H9 (cell line): Measurements from ENCODE around the gene NPC1. TPM values are rescaled to one million over a fixed set of nuclear protein-coding genes. Genes with fewer than 3 reads are reported as not detected.
A peak's percentile ranks its signal among the peaks of the same experiment; 100 is the strongest.

ENCODE experiments used
- DNase-seq: peaks from one replicate; pipeline ENCODE4 v3.0.0-alpha.2; 2017
- H2AFZ ChIP-seq: one replicate; pipeline ENCODE4 v1.6.1; 2013; ENCODE audit warnings: mild to moderate bottlenecking, low read length, control low read depth, moderate library complexity
- H2AK5ac ChIP-seq: 2 replicates; pipeline ENCODE4 v1.6.1; 2013; ENCODE audit warnings: low read length, control low read depth, mixed read lengths; ENCODE audit not compliant: insufficient read length
- H2BK120ac ChIP-seq: one replicate; pipeline ENCODE4 v1.6.1; 2013; ENCODE audit warnings: low read depth, mild to moderate bottlenecking, low read length, control low read depth, inconsistent platforms; ENCODE audit not compliant: poor library complexity, severe bottlenecking
- H2BK12ac ChIP-seq: 2 replicates; pipeline ENCODE4 v1.6.1; 2013; ENCODE audit warnings: low read length, control low read depth, mixed read lengths, low read depth; ENCODE audit not compliant: insufficient read length
- H2BK15ac ChIP-seq: 2 replicates; pipeline ENCODE4 v1.6.1; 2013; ENCODE audit warnings: low read depth, low read length, control low read depth
- H2BK20ac ChIP-seq: one replicate; pipeline ENCODE4 v1.6.1; 2013; ENCODE audit warnings: low read depth, mild to moderate bottlenecking, low read length, control low read depth, inconsistent platforms; ENCODE audit not compliant: poor library complexity, severe bottlenecking
- H2BK5ac ChIP-seq: 2 replicates; pipeline ENCODE4 v1.6.1; 2013; ENCODE audit warnings: low read length, control low read depth, mixed read lengths; ENCODE audit not compliant: insufficient read length
- H3K14ac ChIP-seq: 2 replicates; pipeline ENCODE4 v1.6.1; 2013; ENCODE audit warnings: low read length, control low read depth; ENCODE audit not compliant: insufficient read depth
- H3K18ac ChIP-seq: 2 replicates; pipeline ENCODE4 v1.6.1; 2013; ENCODE audit warnings: low read depth, mild to moderate bottlenecking, mixed read lengths, low read length, control low read depth; ENCODE audit not compliant: insufficient read length
- H3K23ac ChIP-seq: 2 replicates; pipeline ENCODE4 v1.6.1; 2013; ENCODE audit warnings: low read length, control low read depth, mixed read lengths, low read depth; ENCODE audit not compliant: insufficient read length
- H3K23me2 ChIP-seq: 2 replicates; pipeline ENCODE4 v1.6.1; 2013; ENCODE audit warnings: low read depth, mild to moderate bottlenecking, mixed read lengths, low read length, control low read depth; ENCODE audit not compliant: insufficient read length, poor library complexity, severe bottlenecking
- H3K27ac ChIP-seq: 2 replicates; pipeline ENCODE4 v1.5.1; 2013; ENCODE audit warnings: low read length, control low read depth, mixed read lengths, low read depth; ENCODE audit not compliant: insufficient read length
- H3K27me3 ChIP-seq: 2 replicates; pipeline ENCODE4 v1.6.1; 2013; ENCODE audit warnings: low read length, control low read depth, inconsistent platforms; ENCODE audit not compliant: insufficient read depth
- H3K4ac ChIP-seq: 2 replicates; pipeline ENCODE4 v1.6.1; 2013; ENCODE audit warnings: low read depth, mild to moderate bottlenecking, control low read depth, inconsistent platforms, low read length, moderate library complexity
- H3K4me1 ChIP-seq: 2 replicates; pipeline ENCODE4 v1.6.1; 2013; ENCODE audit warnings: low read length, control low read depth, inconsistent platforms; ENCODE audit not compliant: insufficient read depth
- H3K4me2 ChIP-seq: 2 replicates; pipeline ENCODE4 v1.6.1; 2013; ENCODE audit warnings: low read length, control low read depth, mixed read lengths; ENCODE audit not compliant: insufficient read length, insufficient read depth
- H3K56ac ChIP-seq: 2 replicates; pipeline ENCODE4 v1.6.1; 2013; ENCODE audit warnings: low read depth, mild to moderate bottlenecking, mixed read lengths, low read length, control low read depth; ENCODE audit not compliant: insufficient read length
- H3K79me1 ChIP-seq: 2 replicates; pipeline ENCODE4 v1.6.1; 2013; ENCODE audit warnings: low read depth, mild to moderate bottlenecking, moderate library complexity, low read length, control low read depth, inconsistent platforms; ENCODE audit not compliant: insufficient read depth, poor library complexity, severe bottlenecking
- H3K79me2 ChIP-seq: 2 replicates; pipeline ENCODE4 v1.6.1; 2013; ENCODE audit warnings: low read length, control low read depth, inconsistent platforms; ENCODE audit not compliant: insufficient read depth
- H3K9ac ChIP-seq: 2 replicates; pipeline ENCODE4 v1.6.1; 2013; ENCODE audit warnings: low read length, control low read depth, mixed read lengths; ENCODE audit not compliant: insufficient read length; ENCODE audit errors: extremely low read depth
- H3K9me3 ChIP-seq: one replicate; pipeline ENCODE4 v1.6.1; 2013; ENCODE audit warnings: low read depth, low read length, inconsistent platforms; ENCODE audit not compliant: control insufficient read depth
- H3T11ph ChIP-seq: one replicate; pipeline ENCODE4 v1.6.1; 2013; ENCODE audit warnings: mild to moderate bottlenecking, low read length, control low read depth, inconsistent platforms
- H4K20me1 ChIP-seq: one replicate; pipeline ENCODE4 v1.6.1; 2013; ENCODE audit not compliant: control insufficient read depth, insufficient read length, insufficient read depth
- H4K5ac ChIP-seq: 2 replicates; pipeline ENCODE4 v1.6.1; 2013; ENCODE audit warnings: low read depth, mild to moderate bottlenecking, mixed read lengths, low read length, control low read depth; ENCODE audit not compliant: insufficient read length
- H4K8ac ChIP-seq: replicated peaks from 2 replicates; pipeline ENCODE4 v1.6.1; 2013; ENCODE audit warnings: low read length, control low read depth, mixed read lengths, low read depth; ENCODE audit not compliant: insufficient read length
- H4K91ac ChIP-seq: 2 replicates; pipeline ENCODE4 v1.6.1; 2013; ENCODE audit warnings: low read depth, mild to moderate bottlenecking, moderate library complexity, mixed read lengths, low read length, control low read depth; ENCODE audit not compliant: insufficient read length
- H3K27ac Mint-ChIP-seq, 3 experiments: 2 replicates in 2 of 3; 3 replicates in 1 of 3; pipeline ENCODE4 v1.8.0; 2020 to 2021; ENCODE audit warnings: mixed read lengths in 3 of 3, mild to moderate bottlenecking in 1 of 3, moderate library complexity in 1 of 3
- H3K27me3 Mint-ChIP-seq: 2 replicates; pipeline ENCODE4 v1.8.0; 2021; ENCODE audit warnings: low read depth, mild to moderate bottlenecking, moderate library complexity, mixed read lengths
- H3K36me3 Mint-ChIP-seq, 3 experiments: 2 replicates in 2 of 3; 3 replicates in 1 of 3; pipeline ENCODE4 v1.8.0; 2020 to 2021; ENCODE audit warnings: low read depth in 3 of 3, mixed read lengths in 3 of 3; ENCODE audit not compliant: insufficient read depth in 1 of 3
- H3K4me1 Mint-ChIP-seq, 2 experiments: 2 replicates each; pipeline ENCODE4 v1.8.0; 2020; ENCODE audit warnings: mixed read lengths in 2 of 2
- H3K4me3 Mint-ChIP-seq, 2 experiments: 2 replicates in 1 of 2; 3 replicates in 1 of 2; pipeline ENCODE4 v1.8.0; 2020 to 2021; ENCODE audit warnings: mild to moderate bottlenecking in 2 of 2, mixed read lengths in 2 of 2, moderate library complexity in 1 of 2
- H3K9me3 Mint-ChIP-seq, 2 experiments: 2 replicates in 1 of 2; 3 replicates in 1 of 2; pipeline ENCODE4 v1.8.0; 2020; ENCODE audit warnings: mild to moderate bottlenecking in 2 of 2, mixed read lengths in 2 of 2, moderate library complexity in 1 of 2
- CTCF ChIP-seq: fragments of 200-600 bp; sonication (generic); conservative IDR thresholded peaks from 3 replicates; pipeline ENCODE4 v1.8.0; 2021; ENCODE audit warnings: antibody characterized with exemption, mild to moderate bottlenecking
- WGBS: extraction: QIAGEN DNeasy Blood & Tissue Kit; methylation state at CpG from one replicate; pipeline ENCODE4 v1.1.7; 2013; ENCODE audit warnings: missing lambda C conversion rate, low lambda C conversion rate, mixed read lengths; ENCODE audit not compliant: insufficient read length; ENCODE audit errors: extremely low coverage; 5-methylcytosine and 5-hydroxymethylcytosine counted together
- total RNA-seq: library from RNA; stranded (reverse); gene quantifications from 2 replicates; pipeline ENCODE4 v1.2.1, GENCODE V29; 2021

Gene NPC1
- total RNA-seq, 1 experiment from 2014 or later: 24.2 TPM

- no peak overlapping the region for H4K91ac ChIP-seq
- DNase-seq: no peak
- TF ChIP-seq CTCF: no peak
Observed at GRCh38 chr18:23596183-23596582, 9.9 kb upstream of the NPC1 start.

More at GRCh38 chr18:23596183-23596582, 9.9 kb upstream of the NPC1 start:
- Histone ChIP-seq H3K18ac (no peak overlapping the region), H3K14ac (no peak overlapping the region), H4K20me1 (no peaks in the 10 kb centered on the region), H2BK15ac (no peak overlapping the region), H4K5ac (no peak overlapping the region), H3K79me1 (no peaks in the 10 kb centered on the region), H2AK5ac (no peak overlapping the region), H4K8ac (no peak overlapping the region), H3K27me3 (no peaks in the 10 kb centered on the region), H3T11ph (no peak overlapping the region), H3K27ac (no peak overlapping the region), H3K23me2 (no peaks in the 10 kb centered on the region), H3K56ac (no peak overlapping the region), H3K9ac (no peak overlapping the region), H2BK120ac (no peak overlapping the region), H2BK12ac (no peak overlapping the region), H3K4me1 (no peaks in the 10 kb centered on the region), H3K4ac (no peak overlapping the region), H3K23ac (no peak overlapping the region), H2AFZ (no peak overlapping the region), H3K9me3 (no peaks in the 10 kb centered on the region), H2BK5ac (no peak overlapping the region), H2BK20ac (peak overlapping the region; percentile 33), H3K4me2 (no peak overlapping the region), H3K79me2 (no peaks in the 10 kb centered on the region)
- H3K4me3 Mint-ChIP-seq: no peak overlapping the region
- no peaks in the 10 kb centered on the region for H3K9me3 Mint-ChIP-seq
- H3K4me1 Mint-ChIP-seq: 0 out of 4 replicates have a peak, but pooled peaks cover 0 to 3% of the 10 kb centered on the region in 2 experiments
- H3K27me3 Mint-ChIP-seq: no peaks in the 10 kb centered on the region
- H3K27ac Mint-ChIP-seq: no peak overlapping the region; a peak in 1 of 7 replicates
- H3K36me3 Mint-ChIP-seq: no peaks in the 10 kb centered on the region
- no CpG with 5 or more reads among the region's 7 CpGs for WGBS
